ENCODE data around the gene GRPEL1. TPM values are rescaled to one million over a fixed set of nuclear protein-coding genes. Genes with fewer than 3 reads are reported as not detected.

GRPEL1 gene
- total RNA-seq, 1 experiment from 2014 or later: 46.6 TPM

DNA sequence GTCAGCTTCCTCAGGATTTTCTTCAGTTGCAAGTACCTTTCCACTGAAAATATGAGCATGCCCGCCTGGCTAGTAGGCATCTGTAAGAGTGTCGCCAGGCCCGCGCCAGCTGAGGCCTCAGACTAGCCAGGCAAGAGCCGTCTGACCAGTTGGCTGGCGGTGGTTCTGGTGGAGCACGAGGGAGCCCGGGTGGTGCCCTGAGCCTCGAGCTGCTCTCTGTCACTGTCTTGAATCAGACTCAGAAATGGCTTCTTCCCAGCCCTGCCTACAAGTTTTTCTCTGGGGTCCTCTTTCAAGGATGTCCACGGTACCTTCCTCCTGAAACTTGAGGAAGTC lies 11.9 kb downstream of the GRPEL1 start:
- H3K4me1 ChIP-seq (ENCODE audit: control insufficient read depth, insufficient read depth, low read length): no peaks in the 10 kb centered on the region
- H3K27ac ChIP-seq (ENCODE audit: low read length): no peak overlapping the region
- H3K4me3 ChIP-seq (ENCODE audit: low read depth in 2 of 2, low read length in 2 of 2): no peak overlapping the region
- H3K27me3 ChIP-seq (ENCODE audit: control insufficient read depth, insufficient read depth, low read length): no peaks in the 10 kb centered on the region
- TF ChIP-seq TCF7L2 (IDR thresholded peaks at IDR 0.05; ENCODE audit: low read depth, low read length) (no peak), SIN3A (IDR thresholded peaks at IDR 0.05; ENCODE audit: borderline replicate concordance, insufficient read depth, low read depth, low read length) (no peak), POLR2AphosphoS5 (IDR thresholded peaks at IDR 0.05; ENCODE audit: low read depth, low read length) (no peak), REST (IDR thresholded peaks at IDR 0.05; ENCODE audit: insufficient read depth in 1 of 2, low read depth in 2 of 2, low read length in 1 of 2) (no peak)
- POLR2A ChIA-PET: interaction anchor here (0.6 kb wide), 1 partner anchor 28 kb away, joined by 3 read pairs; no protein-coding TSS in a partner anchor
- in situ Hi-C loops (cut with HindIII; ENCODE audit: low pct_unique_long_range_greater_than_20kb, low sequenced_read_pairs): no loop called here
- peaks cover 5% of the 10 kb centered on the region for H3K36me3 ChIP-seq (ENCODE audit: control insufficient read depth, insufficient read depth, low read length)
- BruUV-seq (replicated peaks): no TSS peak
- ATAC-seq: no peak
- CTCF ChIA-PET: interaction anchor here (0.6 kb wide), 1 partner anchor 13 kb away, joined by 3 read pairs; a partner anchor contains a TSS
- DNase-seq (ENCODE audit: low read depth, low spot score): no peak
- intact Hi-C loops (cut with micrococcal nuclease; ENCODE audit: unreplicated experiment): no loop called here
- H3K9me3 ChIP-seq (ENCODE audit: control insufficient read depth, insufficient read depth, low read depth, low read length): no peaks in the 10 kb centered on the region

- H3K9me3 ChIP-seq (ENCODE audit: control insufficient read depth, insufficient read depth, low read depth, low read length): no peaks in the 10 kb centered on the region
- H3K27ac ChIP-seq (ENCODE audit: low read length): no peak overlapping the region
- ATAC-seq (no peak), DNase-seq (ENCODE audit: low read depth, low spot score) (no peak)
- in situ Hi-C loops (cut with HindIII; ENCODE audit: low pct_unique_long_range_greater_than_20kb, low sequenced_read_pairs) (no loop called here), intact Hi-C loops (cut with micrococcal nuclease; ENCODE audit: unreplicated experiment) (no loop called here)
- BruUV-seq (replicated peaks): no TSS peak
- ChIA-PET CTCF (no interaction called here), POLR2A (no interaction called here)
- H3K4me3 ChIP-seq (ENCODE audit: low read depth in 2 of 2, low read length in 2 of 2): no peak overlapping the region
- peaks cover 3% of the 10 kb centered on the region; the same call in 1 of the 2 replicates for H3K4me1 ChIP-seq (ENCODE audit: control insufficient read depth, insufficient read depth, low read length)
- H3K36me3 ChIP-seq (ENCODE audit: control insufficient read depth, insufficient read depth, low read length): peaks cover 2% of the 10 kb centered on the region; the same call in 1 of the 2 replicates
- TF ChIP-seq REST (IDR thresholded peaks at IDR 0.05; ENCODE audit: insufficient read depth in 1 of 2, low read depth in 2 of 2, low read length in 1 of 2) (no peak), SIN3A (IDR thresholded peaks at IDR 0.05; ENCODE audit: borderline replicate concordance, insufficient read depth, low read depth, low read length) (no peak), TCF7L2 (IDR thresholded peaks at IDR 0.05; ENCODE audit: low read depth, low read length) (no peak), CTCF (IDR thresholded peaks at IDR 0.05) (no peak), POLR2AphosphoS5 (IDR thresholded peaks at IDR 0.05; ENCODE audit: low read depth, low read length) (no peak)
- no peaks in the 10 kb centered on the region for H3K27me3 ChIP-seq (ENCODE audit: control insufficient read depth, insufficient read depth, low read length)
Observed at GRCh38 chr4:7055111-7055989, 12.5 kb downstream of the GRPEL1 start.
